IMR-90 (cell line): ENCODE data around the gene MSRB1.

ENCODE experiments used
- CEBPB ChIP-seq: IDR thresholded peaks from 2 replicates; pipeline ENCODE4 v1.6.1; 2012; ENCODE audit warnings: low read depth, low read length, improper control_type of control experiment
- MAFK ChIP-seq: IDR thresholded peaks from 2 replicates; pipeline ENCODE4 v1.6.1; 2012; ENCODE audit warnings: low read depth, low read length, improper control_type of control experiment
- POLR2A ChIP-seq: IDR thresholded peaks from 2 replicates; pipeline ENCODE4 v1.6.1; 2012; ENCODE audit warnings: mild to moderate bottlenecking, low read depth, low read length
- RAD21 ChIP-seq: IDR thresholded peaks from 2 replicates; pipeline ENCODE4 v1.6.1; 2012; ENCODE audit warnings: low read length, improper control_type of control experiment
- RFX5 ChIP-seq: IDR thresholded peaks from 2 replicates; pipeline ENCODE4 v1.8.0; 2012; ENCODE audit warnings: low read depth, mild to moderate bottlenecking, low read length, moderate library complexity
- SMC3 ChIP-seq: fragments of 150-350 bp; IDR thresholded peaks from 2 replicates; pipeline ENCODE4 v1.6.1; 2016; ENCODE audit warnings: low read depth, mild to moderate bottlenecking, antibody characterized with exemption, low read length, moderate library complexity
- TF ChIP-seq, protein P1 (sequence below): conservative IDR thresholded peaks from 2 replicates; pipeline ENCODE4 v1.5.1; 2012; ENCODE audit warnings: mild to moderate bottlenecking, low read depth, low read length, improper control_type of control experiment
- TF ChIP-seq, protein P2 (sequence below): fragments of 150-350 bp; IDR thresholded peaks from 2 replicates; pipeline ENCODE4 v1.6.1; 2017; ENCODE audit warnings: mild to moderate bottlenecking, antibody characterized with exemption, low read length, low read depth

DNA sequence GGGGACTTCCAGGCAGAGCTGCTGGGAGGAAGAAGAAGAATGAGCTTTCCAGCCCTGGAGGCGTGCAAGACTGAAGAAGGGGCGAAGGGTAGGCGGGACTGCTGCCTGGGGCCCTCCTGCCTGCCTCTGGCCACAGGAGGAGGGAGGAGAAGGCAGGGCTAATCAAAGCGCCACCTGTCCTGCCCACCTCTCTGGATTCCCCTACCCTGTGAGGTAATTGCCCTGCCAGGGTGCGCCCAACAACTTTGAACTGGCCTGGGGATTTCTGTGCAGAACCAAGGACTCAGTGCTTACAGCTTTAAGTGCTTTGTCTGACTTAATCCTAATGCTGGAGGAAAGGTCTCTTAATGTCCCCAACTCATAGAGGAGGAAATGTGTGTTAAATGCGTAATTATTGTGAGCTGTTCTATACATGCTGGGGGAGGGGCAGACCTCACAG lies 38.4 kb upstream of the MSRB1 start, which contains the start of gene NOXO1:
- TF ChIP-seq, protein P1, sequence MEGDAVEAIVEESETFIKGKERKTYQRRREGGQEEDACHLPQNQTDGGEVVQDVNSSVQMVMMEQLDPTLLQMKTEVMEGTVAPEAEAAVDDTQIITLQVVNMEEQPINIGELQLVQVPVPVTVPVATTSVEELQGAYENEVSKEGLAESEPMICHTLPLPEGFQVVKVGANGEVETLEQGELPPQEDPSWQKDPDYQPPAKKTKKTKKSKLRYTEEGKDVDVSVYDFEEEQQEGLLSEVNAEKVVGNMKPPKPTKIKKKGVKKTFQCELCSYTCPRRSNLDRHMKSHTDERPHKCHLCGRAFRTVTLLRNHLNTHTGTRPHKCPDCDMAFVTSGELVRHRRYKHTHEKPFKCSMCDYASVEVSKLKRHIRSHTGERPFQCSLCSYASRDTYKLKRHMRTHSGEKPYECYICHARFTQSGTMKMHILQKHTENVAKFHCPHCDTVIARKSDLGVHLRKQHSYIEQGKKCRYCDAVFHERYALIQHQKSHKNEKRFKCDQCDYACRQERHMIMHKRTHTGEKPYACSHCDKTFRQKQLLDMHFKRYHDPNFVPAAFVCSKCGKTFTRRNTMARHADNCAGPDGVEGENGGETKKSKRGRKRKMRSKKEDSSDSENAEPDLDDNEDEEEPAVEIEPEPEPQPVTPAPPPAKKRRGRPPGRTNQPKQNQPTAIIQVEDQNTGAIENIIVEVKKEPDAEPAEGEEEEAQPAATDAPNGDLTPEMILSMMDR, result no peak
- TF ChIP-seq SMC3 (no peak), POLR2A (no peak), RAD21 (no peak), MAFK (no peak), CEBPB (no peak), RFX5 (no peak)
- TF ChIP-seq, protein P2, sequence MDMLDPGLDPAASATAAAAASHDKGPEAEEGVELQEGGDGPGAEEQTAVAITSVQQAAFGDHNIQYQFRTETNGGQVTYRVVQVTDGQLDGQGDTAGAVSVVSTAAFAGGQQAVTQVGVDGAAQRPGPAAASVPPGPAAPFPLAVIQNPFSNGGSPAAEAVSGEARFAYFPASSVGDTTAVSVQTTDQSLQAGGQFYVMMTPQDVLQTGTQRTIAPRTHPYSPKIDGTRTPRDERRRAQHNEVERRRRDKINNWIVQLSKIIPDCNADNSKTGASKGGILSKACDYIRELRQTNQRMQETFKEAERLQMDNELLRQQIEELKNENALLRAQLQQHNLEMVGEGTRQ, result no peak
